CD4-positive, alpha-beta T cell treated with Interleukin-2 at 100 ng/mL for 4 hours (primary cell): Measurements from ENCODE around the gene PUDP.
"Not testable (repeated sequence)": the region's sequence is repeated elsewhere in the genome, so short reads cannot be mapped to it uniquely, and the experiment has no call there.

Experiments used
- DNase-seq: peaks from one replicate; pipeline ENCODE4 v3.0.0-alpha.2; 2020; ENCODE audit warnings: low spot score

Gene PUDP

GRCh38 chrX:7109049-7109531 lies 38.9 kb downstream of the PUDP start:
- no peak for DNase-seq

GRCh38 chrX:7108030-7108429 lies 39.9 kb downstream of the PUDP start:
- no peak for DNase-seq

- no peak for DNase-seq
Observed at GRCh38 chrX:7106649-7107048, 41.3 kb downstream of the PUDP start.

GRCh38 chrX:7102119-7102518 lies 45.8 kb downstream of the PUDP start:
- no peak for DNase-seq

- DNase-seq: no peak
Observed at GRCh38 chrX:7100022-7100421, 47.9 kb downstream of the PUDP start.

GRCh38 chrX:7095657-7096056 lies 52.3 kb downstream of the PUDP start:
- DNase-seq: not testable (repeated sequence)

- DNase-seq: no peak
Observed at GRCh38 chrX:7093305-7093704, 54.6 kb downstream of the PUDP start.

- DNase-seq: no peak
Observed at GRCh38 chrX:7092543-7092942, 55.4 kb downstream of the PUDP start.

- DNase-seq: no peak
Observed at GRCh38 chrX:7091923-7092322, 56.0 kb downstream of the PUDP start.

GRCh38 chrX:7090641-7091040 lies 57.3 kb downstream of the PUDP start:
- no peak for DNase-seq

GRCh38 chrX:7088968-7089615 lies 58.9 kb downstream of the PUDP start:
- DNase-seq: peak; percentile 36

GRCh38 chrX:7086384-7086783 lies 61.6 kb downstream of the PUDP start:
- no peak for DNase-seq

GRCh38 chrX:7085879-7086278 lies 62.1 kb downstream of the PUDP start:
- DNase-seq: no peak

GRCh38 chrX:7084841-7085240 lies 63.1 kb downstream of the PUDP start:
- no peak for DNase-seq

- DNase-seq: peak; percentile 70
Observed at GRCh38 chrX:7083468-7084396, 64.2 kb downstream of the PUDP start.

- DNase-seq: no peak
Observed at GRCh38 chrX:7083021-7083420, 64.9 kb downstream of the PUDP start.

- no peak for DNase-seq
Observed at GRCh38 chrX:7082556-7082955, 65.4 kb downstream of the PUDP start.

- DNase-seq: no peak
Observed at GRCh38 chrX:7077241-7078230, 70.4 kb downstream of the PUDP start.

- DNase-seq: no peak
Observed at GRCh38 chrX:7076245-7076661, 71.7 kb downstream of the PUDP start.

- DNase-seq: no peak
Observed at GRCh38 chrX:7074908-7075204, 73.1 kb downstream of the PUDP start.

- no peak for DNase-seq
Observed at GRCh38 chrX:7074148-7074907, 73.6 kb downstream of the PUDP start.
